WTC11 (cell line): Measurements from ENCODE around the gene GABRG2. TPM values are rescaled to one million over a fixed set of nuclear protein-coding genes. Genes with fewer than 3 reads are reported as not detected.
A peak's percentile ranks its signal among the peaks of the same experiment; 100 is the strongest.

Experiments
- ATAC-seq: fragments of 200-7000 bp; cut with Tn5 transposase; 2 replicates; pipeline ENCODE4 v1.10.0; 2021; ENCODE audit warnings: mild to moderate bottlenecking, moderate library complexity
- CTCF ChIA-PET: fragments of 300-600 bp; sonication (Branson Sonifier 250); formaldehyde crosslinking; loops from one replicate; lab custom pipeline; 2021; ENCODE audit warnings: antibody characterized with exemption; lab: Charles Lee
- POLR2A ChIA-PET: fragments of 350-600 bp; sonication (Branson Sonifier 250); formaldehyde crosslinking; loops from one replicate; lab custom pipeline; 2021; ENCODE audit warnings: antibody characterized with exemption; lab: Charles Lee
- DNase-seq: peaks from one replicate; pipeline ENCODE4 v3.0.0; 2021; ENCODE audit warnings: low spot score
- H3K27ac Mint-ChIP-seq: 2 replicates; pipeline ENCODE4 v1.8.0; 2021; ENCODE audit warnings: mixed read lengths
- H3K27me3 Mint-ChIP-seq: 2 replicates; pipeline ENCODE4 v1.8.0; 2021; ENCODE audit warnings: low read depth, mild to moderate bottlenecking, moderate library complexity, mixed read lengths
- H3K36me3 Mint-ChIP-seq: 2 replicates; pipeline ENCODE4 v1.8.0; 2021; ENCODE audit warnings: mixed read lengths
- H3K4me1 Mint-ChIP-seq: 2 replicates; pipeline ENCODE4 v1.8.0; 2022; ENCODE audit warnings: mixed read lengths
- H3K4me3 Mint-ChIP-seq: 2 replicates; pipeline ENCODE4 v1.8.0; 2021; ENCODE audit warnings: mild to moderate bottlenecking, moderate library complexity, mixed read lengths
- H3K9me3 Mint-ChIP-seq: 2 replicates; pipeline ENCODE4 v1.8.0; 2021; ENCODE audit warnings: mixed read lengths
- ARID4B ChIP-seq: sonication (generic); formaldehyde crosslinking; IDR thresholded peaks from 2 replicates; pipeline ENCODE4 v1.8.0; 2023; ENCODE audit warnings: missing genetic modification reagents, mild to moderate bottlenecking, borderline replicate concordance
- E2F1 ChIP-seq: sonication (generic); formaldehyde crosslinking; IDR thresholded peaks from 2 replicates; pipeline ENCODE4 v1.8.0; 2022; ENCODE audit warnings: mild to moderate bottlenecking, missing genetic modification reagents
- E2F4 ChIP-seq: sonication (generic); formaldehyde crosslinking; IDR thresholded peaks from 2 replicates; pipeline ENCODE4 v1.8.1; 2022; ENCODE audit warnings: low read depth, mild to moderate bottlenecking, moderate library complexity, missing genetic modification reagents, borderline replicate concordance
- ETV6 ChIP-seq: sonication (generic); formaldehyde crosslinking; IDR thresholded peaks from 2 replicates; pipeline ENCODE4 v1.8.1; 2022; ENCODE audit warnings: mild to moderate bottlenecking, missing genetic modification reagents
- FOXK1 ChIP-seq: sonication (generic); formaldehyde crosslinking; IDR thresholded peaks from 2 replicates; pipeline ENCODE4 v1.8.0; 2022; ENCODE audit warnings: mild to moderate bottlenecking, moderate library complexity, missing genetic modification reagents
- HMGXB4 ChIP-seq: sonication (generic); formaldehyde crosslinking; IDR thresholded peaks from 2 replicates; pipeline ENCODE4 v1.8.1; 2023; ENCODE audit warnings: mild to moderate bottlenecking, moderate library complexity, missing genetic modification reagents
- IRF1 ChIP-seq: sonication (generic); formaldehyde crosslinking; IDR thresholded peaks from 2 replicates; pipeline ENCODE4 v1.8.0; 2023; ENCODE audit warnings: missing genetic modification reagents
- JUN ChIP-seq: sonication (generic); formaldehyde crosslinking; IDR thresholded peaks from 2 replicates; pipeline ENCODE4 v1.8.0; 2023; ENCODE audit warnings: mild to moderate bottlenecking, missing genetic modification reagents
- ZNF138 ChIP-seq: sonication (generic); formaldehyde crosslinking; conservative IDR thresholded peaks from 2 replicates; pipeline ENCODE4 v1.8.1; 2022; ENCODE audit warnings: mild to moderate bottlenecking, moderate library complexity, missing genetic modification reagents
- ZNF532 ChIP-seq: fragments of 250-450 bp; sonication (Bioruptor Pico); IDR thresholded peaks from 2 replicates; pipeline ENCODE4 v1.9.0; 2021; ENCODE audit warnings: mild to moderate bottlenecking, borderline replicate concordance
- total RNA-seq: library from RNA; stranded (reverse); gene quantifications from 3 replicates; pipeline ENCODE4 v1.2.3, GENCODE V29; 2021

The GABRG2 gene
- total RNA-seq, 1 experiment from 2014 or later, result 4.0 TPM

GRCh38 chr5:162025312-162025711 lies 42.3 kb upstream of the GABRG2 start (continued):
- TF ChIP-seq ARID4B (CRISPR knock-in tag), result no peak

- Mint-ChIP-seq H3K4me3 (no peak overlapping the region), H3K36me3 (no peaks in the 10 kb centered on the region), H3K9me3 (peaks cover 25% of the 10 kb centered on the region), H3K4me1 (peaks cover 20% of the 10 kb centered on the region), H3K27me3 (no peaks in the 10 kb centered on the region), H3K27ac (no peak overlapping the region)
- no peak for DNase-seq
- ChIA-PET CTCF (no interaction called here), POLR2A (no interaction called here)
- no peak for ATAC-seq
- TF ChIP-seq ZNF138 (CRISPR knock-in tag) (no peak), HMGXB4 (CRISPR knock-in tag) (no peak), E2F4 (CRISPR knock-in tag) (no peak)
These were observed 40.8 kb upstream of the GABRG2 start for GRCh38 chr5:162026803-162027202.

- no peak for TF ChIP-seq ZNF532
- peaks cover 21% of the 10 kb centered on the region for H3K9me3 Mint-ChIP-seq
- DNase-seq (no peak), ATAC-seq (no peak)
- POLR2A ChIA-PET, result no interaction called here
- H3K4me3 Mint-ChIP-seq, result peak overlapping the region; percentile 49
- CTCF ChIA-PET, result no interaction called here
- peaks cover 21% of the 10 kb centered on the region for H3K36me3 Mint-ChIP-seq
- H3K4me1 Mint-ChIP-seq, result peaks cover 23% of the 10 kb centered on the region
- H3K27me3 Mint-ChIP-seq, result no peaks in the 10 kb centered on the region
- H3K27ac Mint-ChIP-seq, result no peak overlapping the region
These were observed 30.1 kb upstream of the GABRG2 start for GRCh38 chr5:162037431-162037830.

- ATAC-seq, result no peak
- no peak for DNase-seq
- peak overlapping the region; percentile 12; the same call in 1 of the 2 replicates for H3K27ac Mint-ChIP-seq
- peaks cover 12% of the 10 kb centered on the region for H3K4me1 Mint-ChIP-seq
- H3K36me3 Mint-ChIP-seq, result no peaks in the 10 kb centered on the region
- no peaks in the 10 kb centered on the region for H3K27me3 Mint-ChIP-seq
- no peak overlapping the region for H3K4me3 Mint-ChIP-seq
- POLR2A ChIA-PET, result no interaction called here
- no peaks in the 10 kb centered on the region for H3K9me3 Mint-ChIP-seq
- CTCF ChIA-PET, result no interaction called here
- TF ChIP-seq E2F1 (CRISPR knock-in tag), result no peak
- TF ChIP-seq ZNF532, result no peak
- no peak for TF ChIP-seq FOXK1 (CRISPR knock-in tag)
- TF ChIP-seq ETV6 (CRISPR knock-in tag), result no peak
- TF ChIP-seq JUN, result no peak
- no peak for TF ChIP-seq IRF1 (CRISPR knock-in tag)
These were observed 20.3 kb upstream of the GABRG2 start for GRCh38 chr5:162047279-162047678.
